ENCODE measurements around the gene GRAP.
"Not testable (repeated sequence)": the region's sequence is repeated elsewhere in the genome, so short reads cannot be mapped to it uniquely, and the experiment has no call there.

GRAP gene

GRCh38 chr17:19038007-19038406 lies 8.8 kb downstream of the GRAP start:
- not testable (repeated sequence) for H3K9ac ChIP-seq (ENCODE audit: low read depth, low read length); H3K4me1 ChIP-seq (ENCODE audit: control insufficient read depth, insufficient read depth, low read length); H3K36me3 ChIP-seq (ENCODE audit: control insufficient read depth, insufficient read depth, low read length); H3K9me3 ChIP-seq (ENCODE audit: control insufficient read depth, insufficient read depth, low read length); H3K27me3 ChIP-seq (ENCODE audit: control insufficient read depth, insufficient read depth, low read length); H3K4me3 ChIP-seq (ENCODE audit: low read depth, low read length)

DNA sequence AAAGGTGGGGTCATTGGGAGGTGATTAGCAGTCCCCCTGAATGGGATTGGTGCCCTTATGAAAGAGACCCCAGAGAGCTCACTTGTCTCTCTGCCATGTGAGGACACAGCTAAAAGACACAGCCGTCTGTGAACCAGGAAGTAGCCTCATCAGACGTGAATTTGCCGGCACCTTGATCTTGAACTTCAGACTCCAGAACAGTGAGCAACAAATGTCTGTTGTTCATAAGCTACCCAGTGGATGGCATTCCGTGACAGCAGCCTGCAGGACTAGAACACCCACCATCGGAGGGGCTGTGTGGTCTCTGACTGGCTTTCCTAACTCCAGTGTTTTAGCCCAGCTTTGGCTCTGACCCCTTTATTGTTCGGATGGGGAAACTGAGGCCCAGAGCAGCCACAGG lies 9.2 kb downstream of the GRAP start:
- not testable (repeated sequence) for H3K4me1 ChIP-seq (ENCODE audit: control insufficient read depth, insufficient read depth, low read length); H3K27me3 ChIP-seq (ENCODE audit: control insufficient read depth, insufficient read depth, low read length); H3K4me3 ChIP-seq (ENCODE audit: low read depth, low read length); H3K36me3 ChIP-seq (ENCODE audit: control insufficient read depth, insufficient read depth, low read length); H3K9me3 ChIP-seq (ENCODE audit: control insufficient read depth, insufficient read depth, low read length); H3K9ac ChIP-seq (ENCODE audit: low read depth, low read length)

DNA sequence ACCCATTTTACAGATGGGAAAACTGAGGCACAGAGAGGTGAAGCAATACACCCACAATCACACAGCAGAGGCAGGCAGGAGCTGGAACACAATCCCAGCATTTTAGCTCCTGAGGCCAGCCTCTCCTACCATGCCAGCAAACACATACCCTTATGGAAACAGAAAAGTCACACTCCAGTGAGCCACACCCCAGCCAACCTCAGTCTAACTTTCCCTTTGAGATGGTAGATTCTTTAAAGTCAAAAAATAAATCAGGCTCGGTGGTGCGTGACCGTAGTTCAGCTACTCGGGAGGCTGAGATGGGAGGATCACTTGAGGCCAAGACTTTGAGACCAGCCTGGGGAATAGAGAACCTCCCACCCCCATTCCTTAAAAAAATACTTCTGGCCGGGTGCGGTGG lies 10.6 kb downstream of the GRAP start:
- not testable (repeated sequence) for H3K27me3 ChIP-seq (ENCODE audit: control insufficient read depth, insufficient read depth, low read length); H3K9me3 ChIP-seq (ENCODE audit: control insufficient read depth, insufficient read depth, low read length); H3K4me3 ChIP-seq (ENCODE audit: low read depth, low read length); H3K9ac ChIP-seq (ENCODE audit: low read depth, low read length); H3K36me3 ChIP-seq (ENCODE audit: control insufficient read depth, insufficient read depth, low read length); H3K4me1 ChIP-seq (ENCODE audit: control insufficient read depth, insufficient read depth, low read length)

DNA sequence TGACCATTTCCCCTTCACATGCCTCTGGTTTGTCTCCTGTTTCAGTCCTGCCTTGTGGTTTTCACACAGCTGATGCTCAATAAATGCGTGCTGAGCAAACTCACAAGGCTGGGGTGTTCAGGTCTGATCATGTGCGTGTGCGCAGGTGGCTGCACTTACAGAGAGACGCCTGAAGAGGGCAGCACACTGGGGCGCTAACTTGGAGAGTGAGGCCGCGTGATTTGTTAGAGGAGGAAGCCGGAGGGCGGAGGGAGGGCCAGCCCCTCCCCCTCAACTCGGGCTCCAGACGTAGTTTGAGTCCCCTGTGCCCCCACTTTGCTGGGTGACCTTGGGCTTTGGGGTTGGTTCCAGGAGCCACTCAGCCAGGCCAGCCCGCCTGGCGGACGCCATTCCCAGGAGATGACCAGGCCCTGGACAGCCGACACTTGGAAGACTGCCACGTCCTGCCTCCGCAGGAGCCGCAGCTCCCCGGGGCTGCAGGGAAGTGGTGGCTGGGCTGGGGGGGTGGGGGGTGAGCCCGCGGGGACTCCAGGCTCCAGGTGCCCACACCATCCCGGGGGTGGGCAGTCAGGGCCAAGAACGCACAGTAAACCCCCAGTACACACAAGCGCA lies 14.3 kb downstream of the GRAP start:
- not testable (repeated sequence) for H3K4me3 ChIP-seq (ENCODE audit: low read depth, low read length); H3K27me3 ChIP-seq (ENCODE audit: control insufficient read depth, insufficient read depth, low read length); H3K9ac ChIP-seq (ENCODE audit: low read depth, low read length); H3K4me1 ChIP-seq (ENCODE audit: control insufficient read depth, insufficient read depth, low read length); H3K36me3 ChIP-seq (ENCODE audit: control insufficient read depth, insufficient read depth, low read length); H3K9me3 ChIP-seq (ENCODE audit: control insufficient read depth, insufficient read depth, low read length)

GRCh38 chr17:19031729-19032128 lies 15.0 kb downstream of the GRAP start:
- not testable (repeated sequence) for H3K4me3 ChIP-seq (ENCODE audit: low read depth, low read length); H3K9me3 ChIP-seq (ENCODE audit: control insufficient read depth, insufficient read depth, low read length); H3K9ac ChIP-seq (ENCODE audit: low read depth, low read length); H3K4me1 ChIP-seq (ENCODE audit: control insufficient read depth, insufficient read depth, low read length); H3K36me3 ChIP-seq (ENCODE audit: control insufficient read depth, insufficient read depth, low read length); H3K27me3 ChIP-seq (ENCODE audit: control insufficient read depth, insufficient read depth, low read length)

GRCh38 chr17:19030771-19031449 lies 15.8 kb downstream of the GRAP start:
- H3K27me3 ChIP-seq (ENCODE audit: control insufficient read depth, insufficient read depth, low read length); H3K9ac ChIP-seq (ENCODE audit: low read depth, low read length); H3K36me3 ChIP-seq (ENCODE audit: control insufficient read depth, insufficient read depth, low read length); H3K4me1 ChIP-seq (ENCODE audit: control insufficient read depth, insufficient read depth, low read length); H3K4me3 ChIP-seq (ENCODE audit: low read depth, low read length); H3K9me3 ChIP-seq (ENCODE audit: control insufficient read depth, insufficient read depth, low read length): not testable (repeated sequence)

DNA sequence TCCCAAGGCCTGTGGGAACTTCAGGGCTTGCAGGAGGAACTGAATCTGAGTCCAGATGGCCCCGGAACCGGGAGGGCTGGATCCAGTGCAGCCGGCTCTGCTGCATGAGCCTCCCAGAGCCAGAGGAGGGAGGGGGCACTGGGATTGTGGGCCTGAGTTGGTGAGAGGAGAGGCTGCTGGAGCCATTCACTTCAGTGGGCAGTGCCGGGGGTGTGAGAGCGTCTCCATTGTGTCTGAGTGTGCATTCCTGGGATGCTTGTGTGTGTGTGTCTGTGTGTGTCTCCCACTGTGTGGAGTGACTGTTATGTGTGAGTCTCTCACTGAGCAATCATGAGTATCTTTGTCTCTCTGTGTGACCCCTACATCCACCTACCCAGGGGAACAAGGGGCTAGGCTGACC lies 17.0 kb downstream of the GRAP start:
- not testable (repeated sequence) for H3K4me1 ChIP-seq (ENCODE audit: control insufficient read depth, insufficient read depth, low read length); H3K36me3 ChIP-seq (ENCODE audit: control insufficient read depth, insufficient read depth, low read length); H3K27me3 ChIP-seq (ENCODE audit: control insufficient read depth, insufficient read depth, low read length); H3K4me3 ChIP-seq (ENCODE audit: low read depth, low read length); H3K9me3 ChIP-seq (ENCODE audit: control insufficient read depth, insufficient read depth, low read length); H3K9ac ChIP-seq (ENCODE audit: low read depth, low read length)

GRCh38 chr17:19028671-19029070 lies 18.1 kb downstream of the GRAP start:
- not testable (repeated sequence) for H3K27me3 ChIP-seq (ENCODE audit: control insufficient read depth, insufficient read depth, low read length); H3K36me3 ChIP-seq (ENCODE audit: control insufficient read depth, insufficient read depth, low read length); H3K4me1 ChIP-seq (ENCODE audit: control insufficient read depth, insufficient read depth, low read length); H3K9ac ChIP-seq (ENCODE audit: low read depth, low read length); H3K4me3 ChIP-seq (ENCODE audit: low read depth, low read length); H3K9me3 ChIP-seq (ENCODE audit: control insufficient read depth, insufficient read depth, low read length)

GRCh38 chr17:19024101-19025078 lies 22.4 kb downstream of the GRAP start:
- no peaks in the 10 kb centered on the region for H3K4me1 ChIP-seq (ENCODE audit: control insufficient read depth, insufficient read depth, low read length)
- no peaks in the 10 kb centered on the region for H3K27me3 ChIP-seq (ENCODE audit: control insufficient read depth, insufficient read depth, low read length)
- no peaks in the 10 kb centered on the region for H3K9me3 ChIP-seq (ENCODE audit: control insufficient read depth, insufficient read depth, low read length)
- no peak overlapping the region for H3K9ac ChIP-seq (ENCODE audit: low read depth, low read length)
- H3K4me3 ChIP-seq (ENCODE audit: low read depth, low read length) = no peak overlapping the region
- H3K36me3 ChIP-seq (ENCODE audit: control insufficient read depth, insufficient read depth, low read length) = no peaks in the 10 kb centered on the region

GRCh38 chr17:19023209-19023999 lies 23.4 kb downstream of the GRAP start:
- H3K9me3 ChIP-seq (ENCODE audit: control insufficient read depth, insufficient read depth, low read length) = no peaks in the 10 kb centered on the region
- H3K9ac ChIP-seq (ENCODE audit: low read depth, low read length) = no peak overlapping the region
- H3K36me3 ChIP-seq (ENCODE audit: control insufficient read depth, insufficient read depth, low read length) = no peaks in the 10 kb centered on the region
- no peaks in the 10 kb centered on the region for H3K4me1 ChIP-seq (ENCODE audit: control insufficient read depth, insufficient read depth, low read length)
- H3K27me3 ChIP-seq (ENCODE audit: control insufficient read depth, insufficient read depth, low read length) = no peaks in the 10 kb centered on the region
- H3K4me3 ChIP-seq (ENCODE audit: low read depth, low read length) = no peak overlapping the region

DNA sequence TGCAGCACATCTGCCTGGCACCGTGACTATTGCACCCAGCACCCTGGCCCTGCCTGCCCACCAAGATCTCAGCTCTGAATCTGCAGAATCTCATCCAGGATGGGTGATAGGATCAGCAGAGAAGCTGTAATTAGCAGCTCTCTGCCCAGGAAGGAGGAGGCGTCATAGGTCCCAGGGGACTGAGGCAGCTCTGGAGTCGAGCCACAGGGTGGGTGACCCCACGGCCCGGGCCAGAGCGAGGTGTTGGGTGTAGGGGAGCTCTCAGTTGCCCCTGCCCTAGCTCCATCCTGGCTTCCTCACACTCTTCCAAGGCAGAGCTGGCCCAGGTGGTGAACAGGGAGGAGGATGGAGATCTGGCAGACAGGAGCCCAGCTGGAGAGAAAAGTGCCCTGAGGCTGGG lies 24.0 kb downstream of the GRAP start:
- no peaks in the 10 kb centered on the region for H3K36me3 ChIP-seq (ENCODE audit: control insufficient read depth, insufficient read depth, low read length)
- H3K9ac ChIP-seq (ENCODE audit: low read depth, low read length) = no peak overlapping the region
- no peaks in the 10 kb centered on the region for H3K4me1 ChIP-seq (ENCODE audit: control insufficient read depth, insufficient read depth, low read length)
- H3K9me3 ChIP-seq (ENCODE audit: control insufficient read depth, insufficient read depth, low read length) = no peaks in the 10 kb centered on the region
- no peaks in the 10 kb centered on the region for H3K27me3 ChIP-seq (ENCODE audit: control insufficient read depth, insufficient read depth, low read length)
- H3K4me3 ChIP-seq (ENCODE audit: low read depth, low read length) = no peak overlapping the region

Measured in iPS-15b (cell line).